Tibial nerve (tissue), 4 donors: Measurements from ENCODE around the gene ADGRD1. TPM values are rescaled to one million over a fixed set of nuclear protein-coding genes. Genes with fewer than 3 reads are reported as not detected.
"Not testable (repeated sequence)": the region's sequence is repeated elsewhere in the genome, so short reads cannot be mapped to it uniquely, and the experiment has no call there.

ENCODE experiments used
- DNase-seq, 2 donors: peaks; one replicate each; pipeline ENCODE4 v3.0.0-alpha.2; 2019; ENCODE audit warnings: low spot score in 2 of 2
- H3K27ac ChIP-seq, 4 donors: fragments of 200-600 bp; sonication (generic) in 3 of 4; one replicate each; pipeline ENCODE4 v1.5.1; 2017 to 2019; ENCODE audit warnings: mild to moderate bottlenecking in 1 of 4
- H3K27me3 ChIP-seq, 2 donors: fragments of 200-600 bp; sonication (generic) in 1 of 2; one replicate each; pipeline versions ENCODE4 v1.5.1 to v1.6.0; 2017 to 2019
- H3K36me3 ChIP-seq, 3 donors: fragments of 200-600 bp; sonication (generic); one replicate each; pipeline ENCODE4 v1.5.1; 2018 to 2019
- H3K4me1 ChIP-seq, 4 donors: fragments of 200-600 bp; sonication (generic) in 3 of 4; one replicate each; pipeline ENCODE4 v1.5.1; 2017 to 2019
- H3K4me3 ChIP-seq, 4 donors: fragments of 200-600 bp; sonication (generic) in 3 of 4; one replicate each; pipeline ENCODE4 v1.5.1; 2017 to 2019; ENCODE audit warnings: mild to moderate bottlenecking in 1 of 4, moderate library complexity in 1 of 4
- H3K9me3 ChIP-seq, 4 donors: fragments of 200-600 bp; sonication (generic) in 3 of 4; one replicate each; pipeline ENCODE4 v1.5.1; 2017 to 2019
- EP300 ChIP-seq, 2 donors: sonication (generic); formaldehyde crosslinking; IDR thresholded peaks; one replicate each; pipeline ENCODE4 v1.6.1; 2017; ENCODE audit warnings: antibody characterized with exemption in 2 of 2, mild to moderate bottlenecking in 1 of 2
- POLR2A ChIP-seq, 2 donors: fragments of 450-650 bp; IDR thresholded peaks; one replicate each; pipeline ENCODE4 v1.6.1; 2017; ENCODE audit warnings: antibody characterized with exemption in 2 of 2, mild to moderate bottlenecking in 2 of 2, moderate library complexity in 2 of 2
- WGBS, 2 donors: methylation state at CpG; one replicate each; pipeline ENCODE4 v1.1.5; 2018; 5-methylcytosine and 5-hydroxymethylcytosine counted together
- total RNA-seq, 4 donors: library from RNA; depleted of rRNA; stranded (reverse); fragments of >200 nt; gene quantifications; one replicate each; pipeline ENCODE4 v1.1.0, GENCODE V29; 2016
- TF ChIP-seq, protein P1 (sequence below), 5 experiments: fragments of 200-600 bp in 3 of 5; fragments of 450-650 bp in 2 of 5; sonication (generic) in 3 of 5; IDR thresholded peaks; one replicate each; pipeline ENCODE4 v1.5.1; 2016 to 2019; ENCODE audit warnings: antibody characterized with exemption in 5 of 5, mild to moderate bottlenecking in 3 of 5, moderate library complexity in 2 of 5

Gene ADGRD1
- total RNA-seq, 4 donors from 2014 or later = 99.0 to 179 (median 125) TPM

DNA sequence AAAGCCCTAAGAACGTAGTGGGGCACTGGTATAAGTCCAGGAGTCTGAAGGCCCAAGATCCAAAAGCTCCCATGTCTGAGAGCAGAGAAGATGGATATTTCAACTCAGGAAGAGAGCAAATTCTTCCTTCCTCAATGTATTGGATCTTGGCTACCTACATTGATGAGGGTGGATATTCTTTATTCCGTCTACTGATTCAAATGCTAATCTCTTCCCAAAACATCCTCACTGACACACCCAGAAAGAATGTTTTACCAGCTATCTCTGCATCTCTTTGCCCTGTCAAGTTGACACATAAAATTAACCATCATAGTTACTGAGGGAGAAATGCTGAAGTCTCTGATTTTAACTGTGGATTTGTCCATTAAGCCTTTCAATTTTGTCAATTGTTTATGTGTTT, 16.6 kb upstream of the ADGRD1 start:
- H3K27me3 ChIP-seq = no peaks in the 10 kb centered on the region
- H3K36me3 ChIP-seq = no peaks in the 10 kb centered on the region
- 74 to 90% methylated on average over 2 of the region's 2 CpGs for WGBS, 2 donors
- peaks cover 0 to 16% (median 2%) of the 10 kb centered on the region in 4 donors for H3K4me1 ChIP-seq
- DNase-seq = no peak
- TF ChIP-seq EP300 (IDR thresholded peaks at IDR 0.05) (no peak), POLR2A (IDR thresholded peaks at IDR 0.05) (no peak)
- TF ChIP-seq, protein P1, sequence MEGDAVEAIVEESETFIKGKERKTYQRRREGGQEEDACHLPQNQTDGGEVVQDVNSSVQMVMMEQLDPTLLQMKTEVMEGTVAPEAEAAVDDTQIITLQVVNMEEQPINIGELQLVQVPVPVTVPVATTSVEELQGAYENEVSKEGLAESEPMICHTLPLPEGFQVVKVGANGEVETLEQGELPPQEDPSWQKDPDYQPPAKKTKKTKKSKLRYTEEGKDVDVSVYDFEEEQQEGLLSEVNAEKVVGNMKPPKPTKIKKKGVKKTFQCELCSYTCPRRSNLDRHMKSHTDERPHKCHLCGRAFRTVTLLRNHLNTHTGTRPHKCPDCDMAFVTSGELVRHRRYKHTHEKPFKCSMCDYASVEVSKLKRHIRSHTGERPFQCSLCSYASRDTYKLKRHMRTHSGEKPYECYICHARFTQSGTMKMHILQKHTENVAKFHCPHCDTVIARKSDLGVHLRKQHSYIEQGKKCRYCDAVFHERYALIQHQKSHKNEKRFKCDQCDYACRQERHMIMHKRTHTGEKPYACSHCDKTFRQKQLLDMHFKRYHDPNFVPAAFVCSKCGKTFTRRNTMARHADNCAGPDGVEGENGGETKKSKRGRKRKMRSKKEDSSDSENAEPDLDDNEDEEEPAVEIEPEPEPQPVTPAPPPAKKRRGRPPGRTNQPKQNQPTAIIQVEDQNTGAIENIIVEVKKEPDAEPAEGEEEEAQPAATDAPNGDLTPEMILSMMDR (IDR thresholded peaks at IDR 0.05) = no peak
- no peak overlapping the region for H3K4me3 ChIP-seq
- H3K9me3 ChIP-seq = peaks cover 0 to 21% (median 5%) of the 10 kb centered on the region in 4 donors
- no peak overlapping the region for H3K27ac ChIP-seq

DNA sequence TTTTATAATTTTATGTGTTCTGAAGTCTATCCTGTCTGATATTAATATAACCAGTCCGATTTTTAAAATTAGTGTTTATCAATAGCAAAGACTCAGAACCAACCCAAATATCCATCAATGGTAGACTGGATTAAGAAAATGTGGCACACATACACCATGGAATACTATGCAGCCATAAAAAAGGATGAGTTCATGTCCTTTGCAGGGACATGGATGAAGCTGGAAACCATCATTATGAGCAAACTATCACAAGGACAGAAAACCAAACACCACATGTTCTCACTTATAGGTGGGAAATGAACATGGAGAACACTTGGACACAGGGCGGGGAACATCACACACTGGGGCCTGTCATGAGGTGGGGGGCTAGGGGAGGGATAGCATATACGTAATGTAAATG, 16.2 kb upstream of the ADGRD1 start:
- H3K27me3 ChIP-seq, H3K36me3 ChIP-seq, H3K27ac ChIP-seq, H3K4me3 ChIP-seq, DNase-seq: not testable (repeated sequence)
- peaks cover 0 to 21% (median 5%) of the 10 kb centered on the region in 4 donors for H3K9me3 ChIP-seq
- H3K4me1 ChIP-seq = peaks cover 0 to 12% (median 2%) of the 10 kb centered on the region in 4 donors
- WGBS, 2 donors = 95 to 99% methylated on average over 3 of the region's 3 CpGs

DNA sequence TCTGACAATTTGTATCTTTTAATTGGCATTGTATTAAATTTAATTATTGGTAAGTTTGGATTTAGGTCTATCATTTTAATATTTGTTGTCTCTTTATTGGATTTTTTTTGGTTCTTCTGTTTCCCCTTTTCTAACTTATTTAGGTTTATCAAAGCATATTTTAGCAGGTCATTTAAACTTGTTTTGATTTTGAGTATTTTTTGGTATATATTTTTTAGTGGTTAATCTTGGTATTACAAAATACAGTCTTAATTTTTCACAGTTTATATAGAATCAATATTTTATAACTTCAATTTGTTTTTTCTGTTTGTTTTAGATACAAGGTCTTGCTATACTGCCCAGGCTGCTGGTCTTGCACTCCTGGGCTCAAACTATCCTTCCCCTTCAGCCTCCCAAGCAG, 15.5 kb upstream of the ADGRD1 start:
- Histone ChIP-seq H3K4me3 (no peak overlapping the region), H3K4me1 (peaks cover 0 to 5% (median 0%) of the 10 kb centered on the region in 4 donors), H3K27me3 (no peaks in the 10 kb centered on the region), H3K36me3 (no peaks in the 10 kb centered on the region), H3K9me3 (peaks cover 0 to 21% (median 5%) of the 10 kb centered on the region in 4 donors), H3K27ac (no peak overlapping the region)
- DNase-seq = no peak
- TF ChIP-seq POLR2A (IDR thresholded peaks at IDR 0.05) = no peak
- TF ChIP-seq EP300 (IDR thresholded peaks at IDR 0.05) = no peak

DNA sequence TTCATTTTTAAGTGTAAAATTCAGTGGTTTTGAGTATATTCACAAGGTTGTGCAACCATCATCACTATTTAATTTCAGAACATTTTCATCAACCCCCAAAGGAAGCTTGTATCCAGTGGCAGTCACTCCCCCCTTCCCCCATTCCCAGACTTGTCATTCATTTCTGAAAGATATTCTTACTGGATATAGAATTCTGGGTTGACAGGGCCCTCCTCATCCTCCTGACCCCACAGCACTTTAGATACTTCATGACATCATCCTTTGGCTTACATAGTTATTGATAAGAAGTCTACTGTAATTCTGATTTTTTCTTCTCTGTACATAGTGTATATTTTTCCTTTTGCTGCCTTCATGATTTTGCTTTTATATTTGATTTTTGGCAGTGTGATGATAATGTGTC, 8.8 kb upstream of the ADGRD1 start:
- Histone ChIP-seq H3K27ac (no peak overlapping the region), H3K27me3 (peaks cover 0 to 7% of the 10 kb centered on the region in 2 donors), H3K36me3 (no peaks in the 10 kb centered on the region), H3K4me3 (no peak overlapping the region), H3K9me3 (peaks cover 0 to 30% (median 5%) of the 10 kb centered on the region in 4 donors), H3K4me1 (peaks cover 0 to 18% (median 0%) of the 10 kb centered on the region in 4 donors)
- TF ChIP-seq, protein P1 (IDR thresholded peaks at IDR 0.05) = no peak
- TF ChIP-seq POLR2A (IDR thresholded peaks at IDR 0.05) = no peak
- no peak for TF ChIP-seq EP300 (IDR thresholded peaks at IDR 0.05)
- no peak for DNase-seq

DNA sequence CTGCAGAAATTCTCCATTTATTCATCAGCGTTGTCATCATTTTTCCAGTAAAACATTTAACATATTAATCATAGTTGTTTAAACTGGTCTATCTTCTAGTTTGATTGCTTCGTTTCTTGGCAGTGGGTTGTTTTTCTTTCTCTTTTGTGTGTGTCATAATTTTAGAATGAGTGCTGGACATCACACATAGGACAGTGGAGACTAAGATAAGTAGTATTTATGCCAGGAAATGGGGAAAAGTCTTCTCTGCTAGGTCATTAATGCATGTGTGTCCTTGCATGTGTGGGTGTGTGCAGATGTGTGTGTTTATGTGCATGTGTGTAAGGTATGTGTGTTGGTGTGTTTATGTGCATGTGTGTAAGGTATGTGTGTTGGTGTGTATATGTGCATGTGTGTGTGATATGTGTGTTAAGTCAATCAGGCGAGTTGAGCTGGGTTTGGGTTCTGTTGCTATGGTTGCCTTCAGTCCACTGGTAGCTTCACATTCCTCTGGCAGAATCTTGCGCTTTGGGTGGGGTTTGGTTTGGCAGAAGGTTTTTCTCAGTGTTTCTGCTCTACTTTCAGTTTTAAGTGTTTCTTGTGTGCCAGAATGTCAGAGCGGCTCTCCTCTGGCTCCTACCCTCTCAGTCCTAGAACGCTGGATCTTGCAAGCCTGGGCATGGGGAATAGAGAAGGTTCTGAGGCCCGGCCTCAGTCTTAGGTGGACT, 7.8 kb upstream of the ADGRD1 start:
- peaks cover 0 to 7% of the 10 kb centered on the region in 2 donors for H3K27me3 ChIP-seq
- 63 to 65% methylated on average over 7 of the region's 7 CpGs for WGBS, 2 donors
- H3K4me3 ChIP-seq = no peak overlapping the region
- H3K36me3 ChIP-seq = no peaks in the 10 kb centered on the region
- DNase-seq = peak in 1 of 2 donors; percentile 58
- peaks cover 0 to 19% (median 3%) of the 10 kb centered on the region in 4 donors for H3K9me3 ChIP-seq
- H3K27ac ChIP-seq = peak overlapping the region in 3 of 4 donors; percentile 58 to 86 (median 80)
- H3K4me1 ChIP-seq = peaks cover 0 to 18% (median 0%) of the 10 kb centered on the region in 4 donors
- TF ChIP-seq EP300 (IDR thresholded peaks at IDR 0.05) = peak in 1 of 2 donors; percentile 51
- TF ChIP-seq POLR2A (IDR thresholded peaks at IDR 0.05) = no peak
- TF ChIP-seq, protein P1 (IDR thresholded peaks at IDR 0.05) = no peak

DNA sequence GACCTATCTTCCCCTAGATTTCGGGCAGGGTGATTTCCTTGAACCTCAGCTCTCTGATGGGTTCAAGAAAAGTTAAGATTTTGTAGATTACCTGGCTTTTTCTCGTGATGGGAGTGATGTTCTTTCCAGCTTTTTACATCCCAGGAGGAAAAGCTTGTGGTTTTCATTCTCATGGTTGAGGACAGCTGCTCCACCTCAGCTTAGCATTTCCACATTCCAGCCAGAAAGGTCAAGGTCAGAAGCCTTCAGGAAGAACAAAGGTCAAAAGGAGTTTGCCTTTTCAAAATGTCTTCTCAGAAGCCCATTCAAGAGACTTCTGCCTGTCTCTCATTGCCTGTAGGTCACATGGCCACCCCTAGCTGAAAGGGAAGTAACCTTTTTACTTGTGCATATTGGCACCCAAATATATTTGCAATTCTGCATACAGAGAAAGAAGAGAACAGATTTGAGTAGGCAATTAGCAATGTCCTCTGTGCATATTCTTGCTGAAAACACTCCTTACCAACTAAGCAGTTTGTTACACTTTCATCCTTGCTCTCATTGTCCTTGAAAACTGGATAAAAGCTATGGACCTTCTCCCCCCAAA, 6.6 kb upstream of the ADGRD1 start:
- H3K27me3 ChIP-seq = peaks cover 0 to 7% of the 10 kb centered on the region in 2 donors
- 48 to 69% methylated on average over 2 of the region's 2 CpGs for WGBS, 2 donors
- DNase-seq = no peak
- no peak overlapping the region for H3K4me3 ChIP-seq
- no peaks in the 10 kb centered on the region for H3K36me3 ChIP-seq
- H3K9me3 ChIP-seq = peaks cover 0 to 14% (median 3%) of the 10 kb centered on the region in 4 donors
- peak overlapping the region in 2 of 4 donors; percentile 80 to 86 for H3K27ac ChIP-seq
- TF ChIP-seq POLR2A (IDR thresholded peaks at IDR 0.05) = no peak
- TF ChIP-seq EP300 (IDR thresholded peaks at IDR 0.05) = peak; percentile 18 to 75
- H3K4me1 ChIP-seq = peaks cover 0 to 20% (median 0%) of the 10 kb centered on the region in 4 donors
